NOMO-1 treated with dmso at 0.1 percent for 144 hours (cell line): ENCODE data around the gene PTPRR.

ENCODE experiments used
- DNase-seq: peaks from one replicate; lab custom pipeline; 2025; ENCODE audit not compliant: unreplicated experiment; lab: John Stamatoyannopoulos, UW

Gene PTPRR

GRCh38 chr12:70798016-70798783, 122.3 kb downstream of the PTPRR start:
- no peak for DNase-seq

- DNase-seq = no peak
These were observed 123.5 kb downstream of the PTPRR start for GRCh38 chr12:70796989-70797388.

GRCh38 chr12:70795608-70796007, 124.9 kb downstream of the PTPRR start:
- no peak for DNase-seq

GRCh38 chr12:70794131-70794530, 126.4 kb downstream of the PTPRR start:
- DNase-seq = no peak

- DNase-seq = no peak
These were observed 131.8 kb downstream of the PTPRR start for GRCh38 chr12:70788774-70789173.

- DNase-seq = no peak
These were observed 132.9 kb downstream of the PTPRR start for GRCh38 chr12:70787612-70788011.

- no peak for DNase-seq
These were observed 134.6 kb downstream of the PTPRR start for GRCh38 chr12:70785896-70786295.

GRCh38 chr12:70784042-70784668, 136.4 kb downstream of the PTPRR start:
- no peak for DNase-seq

- DNase-seq = no peak
These were observed 137.1 kb downstream of the PTPRR start for GRCh38 chr12:70783455-70783854.

GRCh38 chr12:70779250-70779649, 141.3 kb downstream of the PTPRR start:
- DNase-seq = no peak

- no peak for DNase-seq
These were observed 146.5 kb downstream of the PTPRR start for GRCh38 chr12:70774055-70774454.

GRCh38 chr12:70772836-70773235, 147.7 kb downstream of the PTPRR start:
- DNase-seq = no peak

GRCh38 chr12:70771581-70771980, 149.0 kb downstream of the PTPRR start:
- DNase-seq = no peak

GRCh38 chr12:70763666-70764065, 156.9 kb downstream of the PTPRR start:
- no peak for DNase-seq

GRCh38 chr12:70762000-70762399, 158.5 kb downstream of the PTPRR start:
- DNase-seq = no peak

GRCh38 chr12:70759161-70759918, 161.2 kb downstream of the PTPRR start:
- no peak for DNase-seq

- no peak for DNase-seq
These were observed 162.1 kb downstream of the PTPRR start for GRCh38 chr12:70758494-70758845.

- no peak for DNase-seq
These were observed 162.6 kb downstream of the PTPRR start for GRCh38 chr12:70757830-70758493.

- no peak for DNase-seq
These were observed 163.7 kb downstream of the PTPRR start for GRCh38 chr12:70756791-70757190.

- no peak for DNase-seq
These were observed 164.4 kb downstream of the PTPRR start for GRCh38 chr12:70756118-70756517.

- DNase-seq = no peak
These were observed 166.2 kb downstream of the PTPRR start for GRCh38 chr12:70754330-70754741.

- DNase-seq = no peak
These were observed 168.2 kb downstream of the PTPRR start for GRCh38 chr12:70752327-70752726.
